T-cell (primary cell): ENCODE measurements around the gene ACSL5. TPM values are rescaled to one million over a fixed set of nuclear protein-coding genes. Genes with fewer than 3 reads are reported as not detected.

ENCODE experiments used
- ATAC-seq, 4 experiments: fragments of 200-7000 bp in 3 of 4; fragments of 150-1000 bp in 1 of 4; cut with Tn5 transposase; replicated peaks in 1 of 4; 1 replicate in 3 of 4; 2 replicates in 1 of 4; pipeline ENCODE4 v1.10.0; 2021; ENCODE audit warnings: moderate library complexity in 3 of 4, mild to moderate bottlenecking in 2 of 4, moderate number of reproducible peaks in 1 of 4
- CTCF ChIA-PET, 2 donors: fragments of 300-600 bp; sonication (Branson Sonifier 250); formaldehyde crosslinking; loops; one replicate each; lab custom pipeline; 2022; ENCODE audit warnings: antibody characterized with exemption in 2 of 2; lab: Charles Lee
- POLR2A ChIA-PET, 2 donors: fragments of 300-600 bp; sonication (Branson Sonifier 250); formaldehyde crosslinking; loops; one replicate each; lab custom pipeline; 2022; ENCODE audit warnings: antibody characterized with exemption in 2 of 2; lab: Charles Lee
- DNase-seq, 35 experiments: peaks; one replicate each; pipeline versions ENCODE4 v3.0.0 to v3.0.0-alpha.2; 2013 to 2023
- H3K27ac ChIP-seq: one replicate; pipeline ENCODE4 v1.5.1; 2013; ENCODE audit warnings: low read length
- H3K27me3 ChIP-seq, 2 experiments: replicated peaks in 1 of 2; 1 replicate in 1 of 2; 2 replicates in 1 of 2; pipeline versions ENCODE4 v1.6.1 to v1.7.0; 2013; ENCODE audit warnings: low read length in 1 of 2, mixed read lengths in 1 of 2; ENCODE audit not compliant: control insufficient read depth in 2 of 2, insufficient read depth in 2 of 2; ENCODE audit errors: extremely low read depth in 1 of 2
- H3K36me3 ChIP-seq, 2 donors: 1 replicate in 1 of 2; 2 replicates in 1 of 2; pipeline versions ENCODE4 v1.6.1 to v1.7.0; 2013; ENCODE audit warnings: low read length in 1 of 2; ENCODE audit not compliant: control insufficient read depth in 2 of 2, insufficient read depth in 1 of 2; ENCODE audit errors: extremely low read depth in 1 of 2
- H3K4me1 ChIP-seq, 2 experiments: 1 replicate in 1 of 2; 2 replicates in 1 of 2; pipeline versions ENCODE4 v1.6.1 to v1.7.0; 2013; ENCODE audit warnings: low read length in 2 of 2, mixed read lengths in 1 of 2; ENCODE audit not compliant: insufficient read depth in 2 of 2, control insufficient read depth in 1 of 2; ENCODE audit errors: extremely low read depth in 1 of 2
- H3K4me3 ChIP-seq, 2 donors: 1 replicate in 1 of 2; 2 replicates in 1 of 2; pipeline versions ENCODE4 v1.5.1 to v1.7.0; 2013; ENCODE audit warnings: mild to moderate bottlenecking in 2 of 2, low read length in 1 of 2, moderate library complexity in 1 of 2; ENCODE audit not compliant: control insufficient read depth in 1 of 2; ENCODE audit errors: extremely low read depth in 1 of 2
- H3K9me3 ChIP-seq: 2 replicates; pipeline ENCODE4 v1.7.0; 2013
- H3K27ac Mint-ChIP-seq, 2 donors: one replicate each; pipeline ENCODE4 v1.8.0; 2020 to 2021; ENCODE audit warnings: mild to moderate bottlenecking in 2 of 2, mixed read lengths in 2 of 2
- H3K27me3 Mint-ChIP-seq, 2 donors: one replicate each; pipeline ENCODE4 v1.8.0; 2021 to 2022; ENCODE audit warnings: mixed read lengths in 2 of 2
- H3K36me3 Mint-ChIP-seq: one replicate; pipeline ENCODE4 v1.8.0; 2021; ENCODE audit warnings: mixed read lengths
- H3K4me1 Mint-ChIP-seq, 3 donors: one replicate each; pipeline ENCODE4 v1.8.0; 2020 to 2022; ENCODE audit warnings: mixed read lengths in 3 of 3, mild to moderate bottlenecking in 1 of 3
- H3K4me3 Mint-ChIP-seq, 3 donors: one replicate each; pipeline ENCODE4 v1.8.0; 2020 to 2022; ENCODE audit warnings: mild to moderate bottlenecking in 3 of 3, mixed read lengths in 3 of 3, moderate library complexity in 3 of 3
- H3K9me3 Mint-ChIP-seq, 3 donors: one replicate each; pipeline ENCODE4 v1.8.0; 2020 to 2022; ENCODE audit warnings: mixed read lengths in 3 of 3
- WGBS: methylation state at CpG from one replicate; pipeline ENCODE4 v1.1.5; 2013; ENCODE audit warnings: missing lambda C conversion rate; ENCODE audit not compliant: insufficient coverage; 5-methylcytosine and 5-hydroxymethylcytosine counted together
- total RNA-seq, 35 experiments: library from RNA in 6 of 35; stranded (reverse) in 6 of 35; fragments of 120-200 nt in 1 of 35; gene quantifications; one replicate each; pipeline versions ENCODE4 v1.2.1 to v1.2.4 and lab custom pipeline; 2013 to 2026

Gene ACSL5
- total RNA-seq, 5 donors from 2014 or later (not counting 1 experiment from before 2014, with no cell fraction given) = 36.0 to 48.9 (median 39.9) TPM

DNA sequence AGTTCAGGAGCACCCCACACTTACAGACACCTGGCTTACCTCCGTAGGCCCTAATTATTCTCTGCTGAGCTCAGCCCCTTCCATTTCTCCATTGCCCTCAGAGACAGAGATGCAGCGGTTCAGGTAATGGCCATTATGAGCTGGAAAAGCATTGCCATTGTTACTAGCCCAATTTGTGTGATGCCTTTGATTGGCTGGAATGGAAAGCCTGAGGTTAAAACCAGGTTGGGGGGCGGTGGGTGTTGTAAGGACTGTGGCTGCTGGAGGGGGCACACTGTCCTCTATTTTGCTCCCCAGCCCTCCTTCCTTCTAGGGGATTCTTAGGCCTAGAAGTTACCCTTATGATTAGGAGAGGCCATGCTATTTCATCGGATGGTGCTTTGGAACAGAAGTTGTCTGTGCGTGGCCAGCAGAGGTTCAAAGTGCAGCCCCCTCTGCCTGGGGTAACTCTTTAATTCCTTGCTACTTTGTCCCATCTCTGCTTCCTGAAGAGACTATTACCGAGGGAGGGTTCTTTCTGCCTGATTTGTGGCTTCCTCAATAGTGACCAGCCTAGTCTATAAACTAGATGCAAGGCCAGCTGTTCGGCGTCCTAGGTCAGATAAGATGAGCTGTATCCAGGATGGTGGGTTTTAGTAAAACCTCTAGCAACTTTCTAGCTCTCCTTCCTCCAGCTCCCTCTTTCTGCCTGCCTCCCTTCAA lies 14.2 kb upstream of the ACSL5 start:
- H3K36me3 ChIP-seq = no peaks in the 10 kb centered on the region
- DNase-seq (no peak), ATAC-seq (no peak)
- Mint-ChIP-seq H3K4me1 (no peaks in the 10 kb centered on the region), H3K27ac (no peak overlapping the region), H3K9me3 (no peaks in the 10 kb centered on the region), H3K4me3 (no peak overlapping the region), H3K36me3 (no peaks in the 10 kb centered on the region), H3K27me3 (peaks cover 0 to 2% of the 10 kb centered on the region in 2 donors)
- peaks cover 0 to 12% of the 10 kb centered on the region in 2 experiments for H3K27me3 ChIP-seq
- no peaks in the 10 kb centered on the region for H3K9me3 ChIP-seq
- ChIA-PET POLR2A (interaction anchor here in 1 of 2 donors (0.8 kb wide), 1 partner anchor 595 kb away, joined by 3 read pairs; no protein-coding TSS in a partner anchor), CTCF (interaction anchor here (0.6 to 1.2 kb wide), 2 partner anchors 47 to 796 kb away, joined by 4 to 5 read pairs; no protein-coding TSS in a partner anchor)
- H3K27ac ChIP-seq = no peak overlapping the region
- H3K4me3 ChIP-seq = no peak overlapping the region
- H3K4me1 ChIP-seq = peaks cover 0 to 14% of the 10 kb centered on the region in 2 experiments
- 80% methylated on average over 3 of the region's 8 CpGs for WGBS

DNA sequence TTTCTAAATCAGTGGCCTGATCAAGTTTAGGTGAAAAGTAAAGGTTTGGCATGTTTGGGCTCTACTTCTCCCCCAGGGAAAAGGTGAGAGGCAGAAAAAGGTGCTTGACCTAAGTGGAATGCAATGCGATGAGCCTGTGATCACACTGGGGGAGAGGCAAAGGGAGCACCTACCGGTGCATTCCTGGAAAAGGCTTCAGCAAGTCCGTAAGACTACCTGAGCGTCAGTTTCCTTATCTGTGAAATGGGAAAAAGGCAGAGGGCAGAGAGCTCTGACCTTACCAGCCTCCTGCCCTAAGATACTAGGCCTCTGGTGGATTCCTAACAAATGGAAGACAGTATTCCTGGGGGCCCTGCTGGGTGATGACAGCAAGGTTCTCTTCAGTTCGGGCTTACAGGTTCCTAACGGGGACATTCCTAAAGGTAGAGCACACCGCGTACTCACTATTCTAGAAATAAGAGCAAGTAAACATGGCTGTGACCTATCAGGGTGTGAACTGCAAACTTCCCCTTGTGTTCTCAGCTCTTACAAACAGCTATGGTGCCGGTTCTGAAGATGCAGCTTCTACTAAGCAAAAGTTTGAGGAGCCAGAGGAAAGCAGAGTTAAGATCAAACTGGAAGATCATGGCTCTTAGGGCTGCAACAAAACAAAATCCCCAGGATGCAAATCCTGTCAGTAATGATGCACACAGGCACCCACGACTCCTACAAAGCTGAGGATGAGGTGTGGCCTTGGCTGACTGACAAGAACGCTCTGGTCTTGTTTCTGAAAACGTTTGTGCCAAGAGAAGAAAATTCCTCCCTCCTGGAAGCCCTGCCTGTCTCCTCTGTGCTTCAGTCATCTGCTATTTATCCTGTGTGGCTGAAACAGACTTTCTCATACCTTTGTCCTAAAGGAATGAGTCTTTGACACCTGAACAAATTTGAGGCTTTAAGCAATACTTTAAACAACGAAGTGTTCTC lies 13.3 kb upstream of the ACSL5 start:
- H3K27ac Mint-ChIP-seq = no peak overlapping the region
- DNase-seq (no peak), ATAC-seq (no peak)
- POLR2A ChIA-PET = interaction anchor here in 1 of 2 donors (0.8 kb wide), 1 partner anchor 595 kb away, joined by 3 read pairs; no protein-coding TSS in a partner anchor
- H3K4me1 Mint-ChIP-seq = no peaks in the 10 kb centered on the region
- Histone ChIP-seq H3K4me1 (peaks cover 0 to 15% of the 10 kb centered on the region in 2 experiments), H3K27me3 (peaks cover 0 to 12% of the 10 kb centered on the region in 2 experiments), H3K27ac (no peak overlapping the region), H3K4me3 (no peak overlapping the region), H3K36me3 (no peaks in the 10 kb centered on the region), H3K9me3 (no peaks in the 10 kb centered on the region)
- CTCF ChIA-PET = interaction anchor here (0.6 to 1.2 kb wide), 2 partner anchors 48 to 796 kb away, joined by 4 to 5 read pairs; no protein-coding TSS in a partner anchor
- no peaks in the 10 kb centered on the region for H3K9me3 Mint-ChIP-seq
- no peak overlapping the region for H3K4me3 Mint-ChIP-seq
- H3K36me3 Mint-ChIP-seq = no peaks in the 10 kb centered on the region
- H3K27me3 Mint-ChIP-seq = peaks cover 0 to 2% of the 10 kb centered on the region in 2 donors
- 85% methylated on average over 8 of the region's 13 CpGs for WGBS

DNA sequence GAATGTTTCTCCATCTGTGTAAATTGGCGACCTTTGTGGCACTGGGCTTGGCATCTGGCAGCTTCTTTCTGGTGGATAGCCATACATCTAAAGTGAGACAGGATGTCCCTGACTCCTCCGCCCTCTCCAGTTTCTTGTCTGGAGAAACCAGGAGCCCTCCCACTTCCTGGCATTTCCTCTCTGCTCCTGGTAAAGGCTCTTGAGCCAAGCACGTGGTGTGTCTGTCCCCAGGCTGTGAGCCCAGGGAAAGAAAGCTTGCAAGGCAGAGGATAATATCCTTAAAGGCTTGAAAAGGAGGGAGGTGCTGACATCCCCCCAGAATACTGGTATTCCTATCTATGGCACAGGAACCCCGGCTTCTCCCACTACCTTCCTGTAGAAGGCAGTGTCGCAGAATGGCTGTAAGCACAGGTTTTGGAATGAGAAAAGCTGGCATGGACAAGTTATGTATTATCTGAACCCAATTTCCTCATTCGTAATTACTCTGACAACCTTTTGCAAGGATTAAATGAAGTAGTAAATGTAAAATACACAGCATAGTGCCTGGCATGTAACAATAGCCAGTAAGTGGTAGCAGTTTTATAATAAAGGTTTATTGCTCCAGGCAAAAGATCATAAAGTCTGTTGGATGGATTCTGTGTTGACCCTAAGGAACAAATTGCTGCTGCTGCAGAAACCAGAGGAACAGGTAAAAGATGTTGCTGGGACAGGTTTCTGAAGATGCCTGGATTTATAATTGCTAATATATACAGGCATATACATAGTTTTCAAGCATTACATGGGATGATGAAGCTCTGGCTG lies 11.8 kb upstream of the ACSL5 start:
- Mint-ChIP-seq H3K27me3 (peaks cover 0 to 2% of the 10 kb centered on the region in 2 donors), H3K4me1 (peaks cover 0 to 2% (median 0%) of the 10 kb centered on the region in 3 donors), H3K27ac (no peak overlapping the region), H3K4me3 (no peak overlapping the region), H3K36me3 (no peaks in the 10 kb centered on the region), H3K9me3 (no peaks in the 10 kb centered on the region)
- ChIA-PET POLR2A (interaction anchor here in 1 of 2 donors (0.7 kb wide), 1 partner anchor 1018 kb away, joined by 6 read pairs; no protein-coding TSS in a partner anchor), CTCF (interaction anchor here in 1 of 2 donors (0.7 kb wide), 1 partner anchor 21 kb away, joined by 3 read pairs; no protein-coding TSS in a partner anchor)
- Histone ChIP-seq H3K36me3 (no peaks in the 10 kb centered on the region), H3K27ac (no peak overlapping the region), H3K4me1 (peaks cover 0 to 15% of the 10 kb centered on the region in 2 experiments), H3K9me3 (no peaks in the 10 kb centered on the region), H3K27me3 (peaks cover 0 to 12% of the 10 kb centered on the region in 2 experiments), H3K4me3 (no peak overlapping the region)
- WGBS = 83% methylated on average over 2 of the region's 6 CpGs
- DNase-seq (no peak), ATAC-seq (no peak)

DNA sequence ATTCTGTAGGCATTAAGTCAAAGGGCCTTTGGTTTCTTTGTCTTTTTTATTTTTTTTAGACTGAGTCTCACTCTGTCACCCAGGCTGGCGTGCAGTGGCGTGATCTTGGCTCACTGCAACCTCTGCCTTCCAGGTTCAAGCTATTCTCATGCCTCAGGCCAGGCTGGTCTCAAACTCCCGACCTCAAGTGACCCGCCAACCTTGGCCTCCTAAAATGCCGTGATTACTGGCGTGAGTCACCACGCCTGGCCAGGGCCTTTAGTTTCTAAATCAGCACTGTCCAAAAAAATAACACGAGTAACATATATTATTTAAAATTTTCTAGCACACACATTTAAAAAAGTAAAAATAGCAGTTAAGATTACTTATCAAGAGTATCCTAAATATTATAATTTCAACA lies 11.1 kb upstream of the ACSL5 start:
- H3K36me3 Mint-ChIP-seq = no peaks in the 10 kb centered on the region
- 82% methylated on average over 3 of the region's 8 CpGs for WGBS
- no peak overlapping the region for H3K4me3 Mint-ChIP-seq
- Histone ChIP-seq H3K36me3 (no peaks in the 10 kb centered on the region), H3K27me3 (peaks cover 0 to 12% of the 10 kb centered on the region in 2 experiments), H3K4me3 (no peak overlapping the region), H3K4me1 (peaks cover 0 to 22% of the 10 kb centered on the region in 2 experiments), H3K9me3 (no peaks in the 10 kb centered on the region), H3K27ac (no peak overlapping the region)
- peaks cover 0 to 5% (median 0%) of the 10 kb centered on the region in 3 donors for H3K4me1 Mint-ChIP-seq
- ChIA-PET POLR2A (no interaction called here), CTCF (no interaction called here)
- no peak overlapping the region for H3K27ac Mint-ChIP-seq
- peaks cover 0 to 2% of the 10 kb centered on the region in 2 donors for H3K27me3 Mint-ChIP-seq
- no peaks in the 10 kb centered on the region for H3K9me3 Mint-ChIP-seq
- ATAC-seq (no peak), DNase-seq (no peak)

DNA sequence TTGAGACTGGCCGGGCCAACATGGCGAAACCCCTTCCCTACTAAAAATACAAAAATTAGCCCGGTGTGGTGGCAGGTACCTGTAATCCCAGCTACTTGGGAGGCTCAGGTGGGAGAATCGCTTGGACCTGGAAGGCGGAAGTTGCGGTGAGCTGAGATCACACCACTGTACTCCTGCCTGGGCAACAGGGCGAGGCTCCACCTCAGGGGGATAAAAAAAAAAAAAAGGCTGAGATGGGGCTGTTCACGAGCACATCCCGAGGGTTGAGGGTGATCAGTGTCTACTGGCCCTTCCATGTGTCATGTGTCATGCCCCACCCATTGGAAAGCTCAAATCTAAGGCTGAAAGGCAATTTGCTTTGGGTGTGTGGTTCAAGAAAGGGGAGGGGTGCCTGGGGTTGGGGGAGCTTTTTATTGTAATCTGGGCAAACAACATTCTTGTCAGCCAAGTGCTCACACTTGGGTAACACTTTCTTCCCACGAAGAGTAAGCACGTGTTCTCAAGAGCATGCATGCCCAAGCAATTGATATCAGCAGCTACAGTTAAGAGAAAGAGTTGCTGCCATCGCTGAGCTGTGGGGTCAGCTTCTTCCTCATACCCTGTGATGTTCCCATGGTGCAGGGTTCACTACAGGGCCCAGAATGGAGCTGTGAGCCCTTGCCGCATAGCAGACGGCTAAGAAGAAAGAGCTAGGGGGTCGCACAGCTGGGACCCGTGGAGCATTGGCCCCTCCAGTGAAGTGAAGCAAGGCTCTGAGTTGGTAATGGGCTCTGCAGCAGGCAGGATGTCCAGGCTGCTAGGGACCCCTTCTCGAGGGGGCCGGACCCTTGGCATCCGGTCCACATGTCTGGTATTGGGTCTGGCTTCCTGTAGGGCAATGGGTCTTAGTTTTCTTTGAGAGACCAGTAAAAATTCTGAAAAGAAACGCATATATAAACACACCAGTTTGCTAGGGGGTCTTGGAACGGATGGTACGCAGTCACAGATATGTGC lies 9.9 kb upstream of the ACSL5 start:
- Histone ChIP-seq H3K9me3 (no peaks in the 10 kb centered on the region), H3K4me3 (no peak overlapping the region), H3K36me3 (no peaks in the 10 kb centered on the region), H3K4me1 (peaks cover 0 to 33% of the 10 kb centered on the region in 2 experiments), H3K27ac (no peak overlapping the region), H3K27me3 (peaks cover 0 to 12% of the 10 kb centered on the region in 2 experiments)
- DNase-seq (peak in 1 of 35 experiments; percentile 25), ATAC-seq (no peak)
- H3K9me3 Mint-ChIP-seq = no peaks in the 10 kb centered on the region
- H3K36me3 Mint-ChIP-seq = no peaks in the 10 kb centered on the region
- ChIA-PET POLR2A (no interaction called here), CTCF (interaction anchor here (0.7 kb wide), 2 partner anchors 8 to 57 kb away, joined by 3 to 4 read pairs; no protein-coding TSS in a partner anchor)
- H3K27me3 Mint-ChIP-seq = peaks cover 0 to 2% of the 10 kb centered on the region in 2 donors
- 86% methylated on average over 14 of the region's 22 CpGs for WGBS
- H3K4me1 Mint-ChIP-seq = peaks cover 0 to 11% (median 3%) of the 10 kb centered on the region in 3 donors
- H3K27ac Mint-ChIP-seq = no peak overlapping the region
- no peak overlapping the region for H3K4me3 Mint-ChIP-seq
